GM12878 (cell line): Measurements from ENCODE around the gene IL17RC. TPM values are rescaled to one million over a fixed set of nuclear protein-coding genes. Genes with fewer than 3 reads are reported as not detected.
A peak's percentile ranks its signal among the peaks of the same experiment; 100 is the strongest.

Source experiments
- ATAC-seq: fragments of 200-7000 bp; cut with Tn5 transposase; 3 replicates; pipeline ENCODE4 v1.9.1; 2020; ENCODE audit warnings: mild to moderate bottlenecking, moderate library complexity
- BruUV-seq: library from RNA; stranded (reverse); fragments of 400-500 nt; replicated peaks from 2 replicates; lab custom pipeline; 2021; lab: Mats Ljungman, UMichigan
- CTCF ChIA-PET: fragments of 300-600 bp; sonication (Branson Sonifier 250); formaldehyde crosslinking; extraction: SDS; loops from one replicate; lab custom pipeline; 2021; ENCODE audit warnings: inconsistent platforms; lab: Yijun Ruan, JAX
- POLR2A ChIA-PET: fragments of 350-600 bp; formaldehyde crosslinking; extraction: SDS; loops from one replicate; lab custom pipeline; 2021; ENCODE audit warnings: inconsistent platforms; lab: Charles Lee
- RAD21 ChIA-PET: fragments of 300-600 bp; sonication (Branson Sonifier 250); formaldehyde crosslinking; loops from one replicate; lab custom pipeline; 2023; ENCODE audit warnings: antibody characterized with exemption; ENCODE audit not compliant: unreplicated experiment; lab: Charles Lee
- SMC1A ChIA-PET: fragments of 300-600 bp; sonication (Branson Sonifier 250); formaldehyde crosslinking; loops from one replicate; lab custom pipeline; 2023; ENCODE audit not compliant: unreplicated experiment, uncharacterized antibody; lab: Charles Lee
- DNase-seq: peaks from one replicate; pipeline ENCODE4 v3.0.0-alpha.2; 2011; ENCODE audit warnings: low read depth, low spot score
- FAIRE-seq: peaks from 3 replicates; lab custom pipeline; 2011; peaks lifted over from hg19 to GRCh38; lab: Jason Lieb, UNC
- H2AFZ ChIP-seq: 2 replicates; pipeline ENCODE4 v1.6.0; 2011; ENCODE audit warnings: low read depth, low read length, control low read depth; ENCODE audit not compliant: control insufficient read depth
- H3K27ac ChIP-seq: 2 replicates; pipeline ENCODE4 v1.5.1; 2011; ENCODE audit warnings: control low read depth; ENCODE audit not compliant: control insufficient read depth, insufficient read depth
- H3K27me3 ChIP-seq, 2 experiments: replicated peaks in 1 of 2; 2 replicates each; pipeline versions ENCODE4 v1.6.0 to v1.6.1; 2011; ENCODE audit warnings: low read length in 1 of 2; ENCODE audit not compliant: control insufficient read depth in 2 of 2, insufficient read depth in 2 of 2
- H3K36me3 ChIP-seq, 2 experiments: 2 replicates each; pipeline ENCODE4 v1.5.1; 2011; ENCODE audit warnings: low read length in 1 of 2; ENCODE audit not compliant: control insufficient read depth in 2 of 2, insufficient read depth in 2 of 2
- H3K4me1 ChIP-seq: 2 replicates; pipeline ENCODE4 v1.6.1; 2011; ENCODE audit warnings: mild to moderate bottlenecking, low read length, moderate library complexity, mixed read lengths; ENCODE audit not compliant: control insufficient read depth, insufficient read depth
- H3K4me2 ChIP-seq: 2 replicates; pipeline ENCODE4 v1.6.0; 2011; ENCODE audit warnings: control low read depth; ENCODE audit not compliant: control insufficient read depth, insufficient read depth
- H3K4me3 ChIP-seq: fragments of 200-600 bp; sonication (generic); 2 replicates; pipeline ENCODE4 v1.5.1; 2016
- H3K79me2 ChIP-seq: 2 replicates; pipeline ENCODE4 v1.6.0; 2011; ENCODE audit warnings: low read length; ENCODE audit not compliant: control insufficient read depth, insufficient read depth
- H3K9ac ChIP-seq: 2 replicates; pipeline ENCODE4 v1.8.0; 2011; ENCODE audit warnings: low read length, control low read depth, mixed read lengths; ENCODE audit not compliant: control insufficient read depth, insufficient read depth
- H3K9me3 ChIP-seq: replicated peaks from 3 replicates; pipeline ENCODE4 v1.5.1; 2011; ENCODE audit warnings: mild to moderate bottlenecking, low read length; ENCODE audit not compliant: control insufficient read depth, insufficient read depth
- H4K20me1 ChIP-seq: 2 replicates; pipeline ENCODE4 v1.6.0; 2011; ENCODE audit not compliant: control insufficient read depth, insufficient read depth
- BRCA1 ChIP-seq: IDR thresholded peaks from 2 replicates; pipeline ENCODE4 v1.6.1; 2011; ENCODE audit warnings: low read depth, low read length, improper control_type of control experiment
- HDAC2 ChIP-seq: fragments of 200-600 bp; sonication (generic); IDR thresholded peaks from 2 replicates; pipeline ENCODE4 v1.6.1; 2017
- KDM1A ChIP-seq: fragments of 200-600 bp; sonication (generic); IDR thresholded peaks from 2 replicates; pipeline ENCODE4 v1.6.1; 2016; ENCODE audit warnings: borderline replicate concordance
- MYC ChIP-seq: IDR thresholded peaks from 2 replicates; pipeline ENCODE4 v1.6.1; 2011; ENCODE audit warnings: mild to moderate bottlenecking, low read length, moderate library complexity, inconsistent platforms; ENCODE audit not compliant: insufficient read depth, insufficient replicate concordance, insufficient read length, severe bottlenecking
- PAX8 ChIP-seq: fragments of 450-650 bp; IDR thresholded peaks from 2 replicates; pipeline ENCODE4 v1.6.1; 2017; ENCODE audit warnings: mild to moderate bottlenecking, moderate library complexity
- SRF ChIP-seq, 2 experiments: IDR thresholded peaks; 2 replicates each; pipeline ENCODE4 v1.6.1; 2011; ENCODE audit warnings: low read depth in 2 of 2, low read length in 2 of 2, mild to moderate bottlenecking in 1 of 2, moderate library complexity in 1 of 2
- TBL1XR1 ChIP-seq: IDR thresholded peaks from 2 replicates; pipeline ENCODE4 v1.6.1; 2012; ENCODE audit warnings: low read depth, low read length, improper control_type of control experiment
- TCF7 ChIP-seq: IDR thresholded peaks from 2 replicates; pipeline ENCODE4 v1.6.1; 2014; ENCODE audit warnings: antibody characterized with exemption, borderline replicate concordance
- ZNF384 ChIP-seq: IDR thresholded peaks from 2 replicates; pipeline ENCODE4 v1.6.1; 2012; ENCODE audit warnings: low read depth, mild to moderate bottlenecking, low read length, improper control_type of control experiment, borderline replicate concordance
- WGBS: methylation state at CpG from one replicate; pipeline ENCODE4 v1.1.6; 2016; ENCODE audit warnings: low lambda C conversion rate; ENCODE audit not compliant: insufficient replicate concordance, insufficient coverage; ENCODE audit errors: missing lambda C conversion rate; 5-methylcytosine and 5-hydroxymethylcytosine counted together
- in situ Hi-C: fragments of 300-500 bp; cut with MboI; formaldehyde crosslinking; loops from 9 replicates; pipeline ENCODE4 v1.14.3; 2018; ENCODE audit warnings: mixed read lengths
- intact Hi-C: fragments of 100-400 bp; cut with micrococcal nuclease; formaldehyde crosslinking; loops from one replicate; pipeline ENCODE4 v1.14.2; 2022; ENCODE audit not compliant: unreplicated experiment
- polyA plus RNA-seq, 11 experiments: library from polyadenylated mRNA; depleted of rRNA in 4 of 11; unstranded in 6 of 11; stranded (reverse) in 5 of 11; fragments of >200 nt; fragmentation: Nextera tagmentation in 4 of 11; fragmentation: Illumina TruSeq in 1 of 11; extraction: Ambion mirVana in 4 of 11; extraction: Trizol in 1 of 11; gene quantifications; 1 replicate in 1 of 11; 2 replicates in 10 of 11; pipeline versions ENCODE4 v1.2.1 to v1.2.3, GENCODE V29; 2011 to 2016; ENCODE audit warnings: inconsistent platforms in 2 of 11, missing spikeins in 2 of 11, low read depth in 1 of 11
- total RNA-seq, 4 experiments: library from RNA; depleted of rRNA in 3 of 4; stranded (reverse); fragments of >200 nt in 3 of 4; fragmentation: Illumina TruSeq in 1 of 4; extraction: Trizol in 1 of 4; gene quantifications; 2 replicates each; pipeline versions ENCODE4 v1.2.1 to v1.2.3, GENCODE V29; 2013 to 2021
- TF ChIP-seq, protein P1 (sequence below): fragments of 450-650 bp; conservative IDR thresholded peaks from 2 replicates; pipeline ENCODE4 v1.6.1; 2017; ENCODE audit warnings: mild to moderate bottlenecking, moderate library complexity

The IL17RC gene
- total and polyA plus RNA-seq, 10 of the 15 experiments (the other 5 are each of a cell fraction or from before 2014, with no cell fraction given): 0.07 to 4.4 (median 0.34) TPM; not detected in 3

- 84% methylated on average over 11 of the region's 12 CpGs for WGBS
- DNase-seq (no peak), FAIRE-seq (no peak), ATAC-seq (peak; percentile 37; the same call in 2 of the 3 replicates)
- no peak overlapping the region for H3K4me3 ChIP-seq
- BruUV-seq: no TSS peak
- no peaks in the 10 kb centered on the region for H3K36me3 ChIP-seq
- no peak overlapping the region for H3K9ac ChIP-seq
- CTCF ChIA-PET: no interaction called here
- H2AFZ ChIP-seq: no peak overlapping the region
- SMC1A ChIA-PET: no interaction called here
- H3K4me2 ChIP-seq: no peak overlapping the region
- H3K9me3 ChIP-seq: no peaks in the 10 kb centered on the region
- peaks cover 5% of the 10 kb centered on the region for H3K4me1 ChIP-seq
- TF ChIP-seq ZNF384: no peak
- no peak for TF ChIP-seq TBL1XR1
- TF ChIP-seq, protein P1, sequence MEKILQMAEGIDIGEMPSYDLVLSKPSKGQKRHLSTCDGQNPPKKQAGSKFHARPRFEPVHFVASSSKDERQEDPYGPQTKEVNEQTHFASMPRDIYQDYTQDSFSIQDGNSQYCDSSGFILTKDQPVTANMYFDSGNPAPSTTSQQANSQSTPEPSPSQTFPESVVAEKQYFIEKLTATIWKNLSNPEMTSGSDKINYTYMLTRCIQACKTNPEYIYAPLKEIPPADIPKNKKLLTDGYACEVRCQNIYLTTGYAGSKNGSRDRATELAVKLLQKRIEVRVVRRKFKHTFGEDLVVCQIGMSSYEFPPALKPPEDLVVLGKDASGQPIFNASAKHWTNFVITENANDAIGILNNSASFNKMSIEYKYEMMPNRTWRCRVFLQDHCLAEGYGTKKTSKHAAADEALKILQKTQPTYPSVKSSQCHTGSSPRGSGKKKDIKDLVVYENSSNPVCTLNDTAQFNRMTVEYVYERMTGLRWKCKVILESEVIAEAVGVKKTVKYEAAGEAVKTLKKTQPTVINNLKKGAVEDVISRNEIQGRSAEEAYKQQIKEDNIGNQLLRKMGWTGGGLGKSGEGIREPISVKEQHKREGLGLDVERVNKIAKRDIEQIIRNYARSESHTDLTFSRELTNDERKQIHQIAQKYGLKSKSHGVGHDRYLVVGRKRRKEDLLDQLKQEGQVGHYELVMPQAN: no peak
- no peak for TF ChIP-seq BRCA1
- no peak for TF ChIP-seq PAX8
- TF ChIP-seq TCF7: no peak
- no peak for TF ChIP-seq MYC
- TF ChIP-seq SRF (IDR thresholded peaks at IDR 0.05; ENCODE audit: low read depth in 2 of 2, low read length in 2 of 2): no peak
- no peak for TF ChIP-seq KDM1A
- TF ChIP-seq HDAC2: no peak
- H3K27ac ChIP-seq: no peak overlapping the region
- no peaks in the 10 kb centered on the region for H3K79me2 ChIP-seq
- intact Hi-C loops (no loop called here), in situ Hi-C loops (no loop called here)
- RAD21 ChIA-PET: no interaction called here
- POLR2A ChIA-PET: interaction anchor here (1.8 kb wide), 1 partner anchor 14 kb away, joined by 4 read pairs; the partner anchor contains the start of gene JAGN1
- no peaks in the 10 kb centered on the region for H3K27me3 ChIP-seq
- H4K20me1 ChIP-seq: no peaks in the 10 kb centered on the region
These were observed 39.9 kb upstream of the IL17RC start for GRCh38 chr3:9876991-9877390.
